Stimulated activated CD8-positive, alpha-beta memory T cell treated with anti-CD3 and anti-CD28 coated beads, Interleukin-15, amount 100 ng/mL, for 48 hours (primary cell): Measurements from ENCODE around the gene CCDC71L.

Experiments used
- DNase-seq, 2 donors: peaks; one replicate each; pipeline ENCODE4 v3.0.0-alpha.2; 2020; ENCODE audit warnings: low read depth in 2 of 2

Gene CCDC71L

DNA sequence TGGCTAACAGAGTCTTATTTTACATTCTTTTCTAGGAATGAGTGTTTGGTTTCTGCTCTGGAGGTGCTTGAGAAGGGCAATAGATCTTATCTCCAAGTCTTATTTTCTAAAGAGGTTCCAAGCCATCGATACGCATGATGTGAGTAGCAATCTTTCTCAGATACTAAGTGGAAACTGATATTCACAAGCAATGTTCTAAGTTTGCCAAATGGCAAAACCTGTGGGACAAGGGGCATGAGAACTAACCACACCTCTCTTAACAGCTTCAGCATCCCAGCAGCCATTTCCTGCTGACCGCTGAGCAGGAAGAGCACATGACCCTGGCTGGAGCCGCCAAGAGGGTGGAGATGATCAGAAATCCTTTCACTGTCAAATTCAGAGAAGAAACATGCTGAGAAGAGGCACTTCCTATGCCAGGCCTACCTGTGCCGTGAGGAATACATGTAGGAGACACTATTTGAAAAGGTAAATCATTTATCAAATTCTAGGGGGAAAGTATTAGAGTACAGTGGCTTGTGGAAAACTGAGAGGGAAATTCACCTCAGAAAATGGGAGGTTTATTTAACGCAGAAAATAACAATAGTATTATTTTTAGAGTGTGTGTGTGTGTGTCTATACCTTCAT is 35.2 kb downstream of the CCDC71L start:
- no peak for DNase-seq

DNA sequence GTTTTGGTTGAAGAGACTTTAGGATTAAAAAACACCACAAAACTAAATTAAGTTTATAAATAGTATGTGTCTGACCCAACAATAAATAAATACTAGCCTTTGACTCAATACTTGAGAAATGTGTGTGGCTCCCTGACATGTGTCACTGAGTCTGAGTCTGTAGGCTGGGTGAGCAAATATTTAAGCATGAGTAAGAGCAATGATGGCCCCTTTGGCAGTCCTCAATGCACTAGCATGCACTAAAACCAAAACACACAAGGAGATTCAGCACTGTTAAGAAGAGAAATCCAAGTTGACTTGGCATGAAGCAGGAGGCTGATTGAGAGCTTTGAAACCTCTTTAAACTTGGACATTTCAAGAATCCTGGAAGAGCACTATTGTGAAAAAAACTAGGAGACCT is 37.1 kb downstream of the CCDC71L start:
- DNase-seq, result no peak

DNA sequence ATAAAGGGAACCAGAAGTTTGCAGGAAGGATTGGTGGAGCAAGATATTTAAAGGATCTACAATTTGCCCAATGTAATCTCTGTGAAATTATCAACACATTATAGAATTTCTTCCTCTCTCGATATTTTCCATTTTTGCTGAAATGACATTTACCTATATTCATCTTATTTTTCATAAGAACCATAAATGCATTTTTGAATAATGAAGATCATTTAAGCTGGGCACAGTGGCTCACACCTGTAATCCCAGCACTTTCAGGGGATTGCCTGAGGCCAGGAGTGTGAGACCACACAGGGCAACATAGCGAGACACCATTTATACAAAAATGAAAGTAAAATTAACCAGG is 37.7 kb downstream of the CCDC71L start:
- no peak for DNase-seq

DNA sequence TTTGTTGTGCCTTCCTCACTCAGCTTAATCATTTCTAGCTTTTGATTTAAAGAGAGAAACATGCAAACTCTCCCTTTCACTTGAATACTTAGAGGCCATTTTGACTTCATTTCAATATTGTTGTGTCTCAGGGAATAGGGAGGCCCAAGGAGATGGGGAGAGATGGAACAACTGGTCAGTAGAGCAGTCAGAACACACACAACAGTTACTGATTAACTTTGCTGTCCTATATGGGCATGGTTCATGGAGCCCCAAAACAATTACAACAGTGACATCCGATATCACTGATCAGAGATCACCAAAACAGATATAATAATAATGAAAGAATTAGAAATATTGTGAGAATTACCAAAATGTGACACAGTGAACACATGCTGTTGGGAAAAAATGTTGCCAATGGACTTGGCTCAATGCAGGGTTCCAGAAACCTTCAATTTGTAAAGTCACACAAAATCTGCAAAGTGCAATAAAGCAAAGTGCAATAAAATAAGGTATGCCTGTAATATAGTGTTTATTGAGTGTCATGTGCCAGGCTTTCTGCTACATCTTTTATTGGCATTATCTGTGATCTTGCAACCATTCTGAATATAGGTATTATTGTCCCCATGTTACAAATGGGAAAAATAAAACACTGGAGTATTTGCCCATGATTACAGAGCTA is 38.2 kb downstream of the CCDC71L start:
- DNase-seq, result no peak

DNA sequence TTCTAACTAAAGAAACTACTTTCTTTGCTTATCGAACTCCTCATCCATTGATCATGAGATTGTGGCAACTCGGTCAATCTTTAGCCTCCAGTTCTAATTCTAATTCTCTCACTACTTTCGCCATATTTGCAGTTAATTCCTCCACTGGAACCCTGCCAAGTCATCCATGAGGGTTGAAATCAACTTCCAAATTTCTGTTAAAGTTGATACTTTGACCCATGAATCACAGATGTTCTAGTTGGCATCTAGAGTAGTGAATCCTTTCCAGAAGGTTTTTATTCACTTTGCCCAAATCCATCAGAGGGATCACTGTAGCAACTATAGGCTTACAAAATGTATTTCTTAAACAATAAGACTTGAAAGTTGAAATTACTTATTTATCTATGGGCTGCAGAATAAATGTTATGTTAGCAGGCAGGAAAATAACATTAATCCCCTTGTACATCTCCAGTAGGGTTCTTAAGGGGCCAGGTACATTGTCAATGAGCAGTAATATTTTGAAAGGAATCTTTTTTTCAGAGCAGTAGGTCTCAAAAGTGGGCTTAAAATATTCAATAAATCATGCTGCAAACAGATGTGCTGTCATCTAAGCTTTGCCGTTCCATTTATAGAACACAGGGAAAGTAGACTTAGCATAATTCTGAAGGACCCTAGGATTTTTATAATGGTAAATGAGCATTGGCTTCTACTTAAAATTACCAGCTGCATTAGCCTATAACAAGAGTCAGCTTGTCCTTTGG is 39.4 kb downstream of the CCDC71L start:
- no peak for DNase-seq

DNA sequence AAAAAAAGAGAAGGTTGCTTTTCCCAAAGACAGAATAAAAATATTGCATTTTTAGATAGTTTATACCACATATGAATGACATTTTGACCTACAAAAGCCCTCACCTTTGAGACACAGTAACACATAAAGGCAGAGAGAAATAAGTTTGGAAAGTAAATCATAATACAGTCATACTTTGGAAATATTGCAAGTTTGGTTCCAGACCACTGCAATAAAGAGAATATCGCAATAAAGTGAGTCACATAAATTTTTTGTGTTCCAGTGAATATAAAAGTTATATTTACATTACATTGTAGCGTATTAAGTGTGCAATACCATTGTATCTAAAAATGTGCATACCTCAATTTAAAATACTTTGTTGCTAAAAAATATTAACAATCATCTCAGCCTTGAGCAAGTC is 40.3 kb downstream of the CCDC71L start:
- no peak for DNase-seq

DNA sequence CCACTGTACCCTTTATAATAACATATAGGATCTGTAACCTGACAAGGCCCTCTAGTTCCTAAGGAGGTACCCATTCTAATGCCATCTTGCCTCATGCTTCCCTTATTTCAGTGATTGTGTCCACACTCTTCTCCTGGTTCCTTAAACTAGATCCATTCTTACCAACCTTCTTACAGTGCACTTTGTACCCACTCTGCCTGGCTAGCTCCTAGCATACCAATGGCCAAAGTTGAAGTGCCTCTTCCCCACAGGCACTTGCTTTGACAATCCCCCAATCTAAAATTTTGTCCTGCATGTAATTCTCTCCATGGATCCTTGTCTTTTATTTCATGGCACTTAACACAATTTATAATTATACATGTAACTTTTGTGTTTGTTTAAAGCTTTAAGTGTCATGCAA is 40.9 kb downstream of the CCDC71L start:
- no peak for DNase-seq

DNA sequence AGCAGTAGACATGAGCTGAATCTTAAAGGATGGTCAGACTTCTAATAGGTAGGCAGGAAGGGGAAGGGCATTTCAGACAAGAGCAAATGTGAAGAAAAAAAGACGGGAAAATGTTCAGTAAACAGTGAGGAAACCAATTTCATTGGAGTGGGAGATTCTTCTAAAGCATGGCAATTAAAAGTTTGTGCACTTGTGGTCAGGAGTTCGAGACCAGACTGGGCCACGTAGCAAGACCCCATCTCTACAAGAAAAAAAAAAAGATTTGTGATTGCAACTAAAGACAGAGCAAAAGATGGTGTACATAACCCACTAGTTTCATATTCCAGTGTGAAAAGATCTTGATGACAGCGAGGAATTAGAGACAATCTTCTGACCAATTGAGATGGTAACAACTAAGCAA is 41.7 kb downstream of the CCDC71L start:
- no peak for DNase-seq

DNA sequence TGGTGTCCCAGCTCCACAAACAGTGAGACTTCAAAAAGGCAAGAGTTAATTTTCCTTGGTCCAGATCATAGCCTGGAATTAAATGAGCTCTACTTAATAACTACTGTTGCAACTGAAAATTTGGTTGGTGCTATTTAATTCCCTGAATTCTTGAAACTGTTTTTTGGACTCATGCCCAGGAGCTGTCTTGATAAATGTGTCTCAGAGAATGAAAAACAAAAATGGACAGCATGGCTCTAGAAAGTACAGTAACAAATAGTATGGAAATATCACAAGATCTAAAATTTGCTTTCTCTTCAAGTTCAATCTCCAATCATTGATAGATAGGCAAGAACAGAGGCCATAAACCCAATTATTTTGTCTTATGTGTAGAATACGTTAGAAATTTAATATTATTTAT is 42.5 kb downstream of the CCDC71L start:
- DNase-seq, result no peak

DNA sequence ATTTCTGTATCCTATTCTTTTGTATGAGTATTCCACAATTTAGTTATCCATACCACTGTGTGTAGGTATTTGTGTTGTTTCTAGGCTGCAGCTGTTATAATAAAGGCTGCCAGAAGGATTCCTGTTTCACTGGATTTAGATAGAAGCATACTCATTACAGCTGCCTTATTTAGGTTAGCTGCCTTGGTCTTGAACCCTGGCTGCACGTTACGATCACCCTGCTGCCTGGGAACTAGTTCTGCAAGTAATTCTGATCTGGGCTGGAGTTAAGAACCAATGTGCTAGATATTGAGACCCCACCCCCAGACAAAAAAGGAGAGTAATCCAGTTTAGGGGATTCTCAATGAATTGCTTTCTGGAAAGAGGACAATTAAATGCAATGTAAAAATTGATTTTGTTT is 43.1 kb downstream of the CCDC71L start:
- no peak for DNase-seq

DNA sequence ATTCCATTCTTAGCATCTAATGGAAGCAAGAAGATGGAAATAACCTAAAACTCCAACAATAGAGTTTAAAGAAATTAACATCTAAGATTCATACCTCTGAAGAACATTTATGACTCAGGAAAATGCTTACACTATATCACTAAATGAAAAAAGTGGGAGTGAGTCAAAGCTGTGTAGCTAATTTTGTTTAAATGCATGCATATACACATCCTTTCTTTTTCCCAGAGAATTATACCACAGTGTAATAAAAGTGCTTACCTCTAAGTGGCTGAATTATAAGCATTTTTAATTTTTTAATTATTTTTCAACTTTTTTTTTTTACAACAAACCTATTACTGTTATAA is 44.3 kb downstream of the CCDC71L start:
- no peak for DNase-seq

DNA sequence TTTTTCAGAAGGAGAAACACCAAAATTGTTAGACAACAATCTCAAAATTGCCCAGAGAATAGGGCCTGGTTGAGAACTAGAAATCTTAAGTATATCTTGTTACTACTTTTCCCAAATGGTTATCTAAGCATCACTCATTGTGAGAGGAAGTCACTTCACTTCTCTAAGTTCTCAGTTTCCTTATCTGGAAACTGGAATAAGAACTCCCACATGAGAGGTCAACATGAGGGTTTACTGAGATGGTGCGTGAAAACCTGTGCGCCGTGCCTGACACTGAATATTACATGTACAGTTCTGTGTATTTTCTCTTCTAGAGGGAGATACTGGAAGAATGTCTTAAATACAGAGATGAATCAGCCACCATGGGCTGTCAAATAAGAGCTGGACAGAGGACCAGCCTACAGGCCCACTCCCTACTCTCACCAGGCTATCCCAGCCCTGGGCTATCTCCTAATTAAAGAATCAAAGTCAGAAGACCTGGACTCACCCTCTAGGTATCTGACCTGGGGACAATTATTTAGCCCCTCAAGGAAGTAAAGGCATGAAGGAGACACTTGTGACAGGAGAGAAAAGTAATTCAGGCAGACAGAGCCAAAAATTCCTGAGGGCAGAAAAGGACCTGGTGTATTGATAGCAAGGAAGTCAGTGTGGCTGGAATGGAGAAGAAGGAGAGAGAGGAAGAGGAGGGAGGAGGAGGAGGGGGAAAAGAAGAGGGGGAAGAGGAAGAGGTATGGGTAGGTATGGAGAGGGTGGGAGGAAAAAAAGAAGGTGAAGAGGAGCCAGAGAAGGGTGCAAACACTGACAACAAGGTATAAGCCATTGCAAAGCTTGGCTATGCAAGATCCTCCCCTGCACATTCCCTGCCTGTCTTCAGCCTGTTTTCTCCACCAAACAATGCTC is 44.9 kb downstream of the CCDC71L start:
- no peak for DNase-seq

DNA sequence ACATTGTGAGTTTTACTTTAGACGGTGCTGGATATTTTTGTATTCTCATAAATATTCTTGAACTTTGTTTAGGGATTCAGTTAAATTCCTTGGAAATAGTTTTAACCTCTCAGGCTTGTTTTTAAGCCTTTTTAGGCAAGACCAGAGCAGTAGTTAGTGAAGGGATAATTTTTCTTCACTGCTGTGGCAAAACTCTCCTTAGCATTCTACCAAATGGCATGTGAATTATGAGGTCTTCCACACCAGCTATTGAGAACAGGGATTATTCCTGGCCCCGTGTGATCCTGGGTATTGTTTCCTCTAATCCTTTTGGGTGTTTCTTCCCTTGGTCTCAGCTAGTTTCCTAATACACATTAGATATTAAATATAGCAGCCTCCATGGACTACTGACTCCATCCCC is 46.2 kb downstream of the CCDC71L start:
- DNase-seq, result no peak

DNA sequence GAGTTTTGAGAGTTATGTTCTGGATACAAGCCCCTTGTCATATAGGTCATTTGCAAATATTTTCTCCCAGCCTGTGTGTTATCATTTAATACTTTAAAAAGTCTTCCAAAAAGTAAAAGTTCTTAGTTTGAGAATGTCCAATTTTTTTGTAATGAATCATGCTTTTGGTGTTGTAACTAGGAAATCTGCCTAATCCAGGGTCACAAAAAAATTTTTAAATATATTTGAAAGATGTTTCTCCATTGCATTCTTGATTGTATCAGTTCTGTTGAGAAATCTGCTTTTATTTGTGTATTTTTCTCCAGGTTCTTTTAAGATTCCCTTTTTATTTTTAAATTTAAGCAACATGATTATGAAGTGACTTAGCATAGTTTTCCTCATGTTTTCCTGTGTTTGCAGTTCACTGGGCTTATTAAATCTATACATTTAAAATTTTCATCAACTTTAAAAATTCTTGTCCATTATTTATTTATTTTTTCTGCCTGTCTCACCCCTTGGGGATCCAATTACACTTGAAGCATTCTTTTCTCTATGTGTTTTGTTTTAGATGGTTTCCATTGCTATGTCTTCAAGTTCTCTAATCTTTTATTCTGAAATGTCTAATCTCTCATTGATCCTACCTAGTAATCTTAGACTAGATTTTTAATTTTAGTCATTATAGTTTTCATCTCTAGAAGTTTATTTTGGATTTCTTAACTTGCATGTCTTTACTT is 47.0 kb downstream of the CCDC71L start:
- DNase-seq, result no peak

DNA sequence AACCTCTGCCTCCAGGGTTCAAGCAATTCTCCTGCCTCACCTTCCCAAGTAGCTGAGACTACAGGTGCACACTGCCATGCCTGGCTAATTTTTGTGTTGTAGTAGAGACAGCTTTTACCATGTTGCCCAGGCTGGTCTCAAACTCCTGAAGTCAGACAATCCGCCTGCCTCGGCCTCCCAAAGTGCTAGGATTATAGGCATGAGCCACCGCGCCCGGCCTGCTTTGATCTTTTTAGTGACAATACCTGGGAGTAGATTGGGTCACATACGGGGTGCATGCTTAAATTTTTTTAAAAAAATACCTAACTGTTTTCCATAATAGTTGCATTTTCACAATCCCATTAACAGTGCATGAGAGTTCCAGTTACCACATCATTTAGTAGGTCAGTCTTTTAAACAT is 47.7 kb downstream of the CCDC71L start:
- DNase-seq, result no peak

DNA sequence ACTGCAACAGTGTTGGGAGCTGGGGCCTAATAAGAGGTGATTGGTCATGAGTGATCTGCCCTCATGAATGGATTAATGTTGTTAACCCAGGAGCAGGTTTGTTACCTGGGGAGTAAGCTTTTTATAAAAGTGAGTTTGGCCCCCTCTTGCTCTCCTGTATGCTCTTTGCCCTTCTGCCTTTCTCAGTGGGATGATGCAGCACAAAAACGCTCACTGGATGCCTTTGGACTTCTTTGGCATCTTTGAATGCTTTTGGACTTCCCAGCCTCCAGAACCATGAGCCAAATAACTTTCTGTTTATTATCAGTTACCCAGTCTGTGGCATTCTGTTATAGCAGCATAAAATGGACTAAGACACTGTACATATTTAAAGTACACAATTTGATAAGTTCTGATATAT is 48.5 kb downstream of the CCDC71L start:
- no peak for DNase-seq

DNA sequence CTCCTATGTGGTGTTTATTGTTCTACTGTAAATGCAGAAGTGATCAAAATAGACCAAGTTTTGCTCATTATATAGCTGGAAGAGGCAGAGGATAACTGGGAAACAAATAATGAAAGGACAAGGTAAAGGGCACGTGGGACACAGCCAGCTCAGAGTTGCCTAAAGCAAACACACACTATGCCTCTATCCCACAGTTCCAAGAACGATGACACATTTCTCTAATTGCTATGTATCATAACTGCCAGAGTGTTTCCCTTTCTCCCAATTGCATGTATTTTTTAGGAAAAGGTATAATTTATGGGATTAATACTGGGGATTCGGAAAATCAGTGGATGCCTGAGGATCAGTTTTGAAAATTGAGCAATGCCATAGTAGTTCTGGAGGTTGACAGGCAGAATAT is 49.0 kb downstream of the CCDC71L start:
- DNase-seq, result no peak

DNA sequence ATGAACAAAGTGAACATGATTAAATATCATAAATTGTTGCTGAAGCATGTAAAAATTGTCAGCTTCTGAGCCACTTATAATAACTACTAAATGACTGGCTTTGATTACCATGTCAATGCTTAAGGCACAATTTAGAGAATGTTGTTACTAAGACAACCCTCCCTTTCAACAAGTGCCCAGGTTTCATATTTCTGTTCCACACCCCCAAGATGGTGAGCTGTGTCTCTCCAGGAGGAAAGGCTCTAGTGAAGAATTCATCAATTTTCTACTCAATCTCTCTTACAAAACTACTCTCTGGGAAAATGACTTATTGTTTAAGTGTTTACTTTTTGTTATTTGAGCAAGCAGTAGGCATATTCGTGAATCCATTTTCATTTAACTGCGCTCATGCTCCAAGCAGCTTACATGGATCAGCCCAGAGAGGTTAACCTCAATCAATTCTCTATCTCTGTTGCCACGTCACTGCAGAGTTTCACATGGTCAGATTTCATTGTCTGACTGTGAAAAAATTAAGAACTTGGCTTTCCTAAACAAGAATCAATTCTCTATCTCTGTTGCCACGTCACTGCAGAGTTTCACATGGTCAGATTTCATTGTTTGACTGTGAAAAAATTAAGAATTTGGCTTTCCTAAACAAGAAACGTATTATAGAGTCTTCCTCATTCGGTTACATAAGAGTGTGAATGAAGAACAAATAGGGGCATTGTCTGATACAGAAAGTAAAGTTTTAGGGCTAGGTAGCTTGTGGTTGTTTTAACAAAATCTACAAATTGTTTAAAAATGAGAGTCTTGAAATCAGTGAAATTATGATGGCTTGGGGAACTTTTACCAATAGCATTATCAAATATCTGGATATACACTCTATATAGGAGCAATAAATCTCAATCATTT is 49.7 kb downstream of the CCDC71L start:
- DNase-seq, result no peak

DNA sequence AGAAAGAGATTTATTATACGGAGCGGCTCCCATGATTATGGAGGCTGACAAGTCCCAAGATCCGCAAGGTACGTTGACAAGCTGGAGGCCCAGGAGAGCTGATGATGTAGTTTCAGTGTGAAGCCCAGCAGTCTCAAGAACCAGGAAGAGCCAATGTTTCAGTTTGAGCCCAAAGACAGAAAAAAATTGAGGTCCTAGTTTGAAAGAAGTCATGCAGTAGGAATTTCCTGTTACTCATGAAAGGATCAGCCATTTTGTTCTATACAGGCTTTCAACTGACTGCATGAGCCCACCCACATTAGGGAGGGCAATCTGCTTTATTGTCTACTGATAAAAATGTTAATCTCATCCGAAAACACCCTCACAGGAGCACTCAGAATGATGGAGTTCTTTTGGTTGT is 51.5 kb downstream of the CCDC71L start:
- DNase-seq, result no peak

DNA sequence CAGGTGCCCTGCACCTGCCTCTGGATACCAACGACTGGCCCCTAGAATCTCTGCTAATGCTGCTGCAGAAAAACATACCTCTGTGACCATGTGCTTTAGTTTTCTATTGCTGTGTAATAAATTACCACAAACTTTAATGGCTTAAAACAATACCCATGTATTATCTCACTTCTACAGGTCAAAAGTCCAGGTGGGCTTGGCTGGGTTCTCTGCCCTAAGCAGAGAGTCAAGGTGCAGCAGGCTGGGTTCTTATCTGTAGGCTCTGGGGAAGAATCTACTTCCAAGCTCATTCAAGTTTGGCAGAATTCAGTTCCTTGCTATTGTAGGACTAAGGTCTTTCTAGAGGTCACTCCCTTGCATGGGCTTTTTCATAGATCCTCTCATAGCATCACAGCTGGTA is 52.3 kb downstream of the CCDC71L start:
- no peak for DNase-seq
